ENCODE data around the gene MYO15A. TPM values are rescaled to one million over a fixed set of nuclear protein-coding genes. Genes with fewer than 3 reads are reported as not detected.

Gene MYO15A
- total RNA-seq, 2 experiments from 2014 or later: 0.76 to 1.1 TPM

DNA sequence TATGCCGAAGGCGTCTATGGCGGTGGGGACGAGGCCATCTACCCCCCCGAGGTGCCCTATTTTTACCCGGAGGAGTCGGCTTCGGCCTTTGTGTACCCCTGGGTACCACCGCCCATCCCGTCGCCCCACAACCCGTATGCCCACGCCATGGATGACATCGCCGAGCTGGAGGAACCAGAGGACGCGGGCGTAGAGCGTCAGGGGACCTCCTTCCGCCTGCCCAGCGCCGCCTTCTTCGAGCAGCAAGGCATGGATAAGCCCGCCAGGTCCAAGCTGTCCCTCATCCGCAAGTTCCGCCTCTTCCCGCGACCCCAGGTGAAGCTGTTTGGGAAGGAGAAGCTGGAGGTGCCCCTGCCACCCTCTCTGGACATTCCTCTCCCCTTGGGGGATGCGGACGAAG, 11.4 kb downstream of the MYO15A start:
- intact Hi-C loops (cut with micrococcal nuclease): no loop called here
- TF ChIP-seq, protein P1, sequence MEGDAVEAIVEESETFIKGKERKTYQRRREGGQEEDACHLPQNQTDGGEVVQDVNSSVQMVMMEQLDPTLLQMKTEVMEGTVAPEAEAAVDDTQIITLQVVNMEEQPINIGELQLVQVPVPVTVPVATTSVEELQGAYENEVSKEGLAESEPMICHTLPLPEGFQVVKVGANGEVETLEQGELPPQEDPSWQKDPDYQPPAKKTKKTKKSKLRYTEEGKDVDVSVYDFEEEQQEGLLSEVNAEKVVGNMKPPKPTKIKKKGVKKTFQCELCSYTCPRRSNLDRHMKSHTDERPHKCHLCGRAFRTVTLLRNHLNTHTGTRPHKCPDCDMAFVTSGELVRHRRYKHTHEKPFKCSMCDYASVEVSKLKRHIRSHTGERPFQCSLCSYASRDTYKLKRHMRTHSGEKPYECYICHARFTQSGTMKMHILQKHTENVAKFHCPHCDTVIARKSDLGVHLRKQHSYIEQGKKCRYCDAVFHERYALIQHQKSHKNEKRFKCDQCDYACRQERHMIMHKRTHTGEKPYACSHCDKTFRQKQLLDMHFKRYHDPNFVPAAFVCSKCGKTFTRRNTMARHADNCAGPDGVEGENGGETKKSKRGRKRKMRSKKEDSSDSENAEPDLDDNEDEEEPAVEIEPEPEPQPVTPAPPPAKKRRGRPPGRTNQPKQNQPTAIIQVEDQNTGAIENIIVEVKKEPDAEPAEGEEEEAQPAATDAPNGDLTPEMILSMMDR (IDR thresholded peaks at IDR 0.05): no peak
- Mint-ChIP-seq H3K9me3 (peaks cover 3% of the 10 kb centered on the region), H3K27ac (no peak overlapping the region), H3K4me1 (ENCODE audit: low read depth) (no peaks in the 10 kb centered on the region), H3K27me3 (no peaks in the 10 kb centered on the region), H3K36me3 (ENCODE audit: low read depth) (no peaks in the 10 kb centered on the region), H3K4me3 (no peak overlapping the region)
- DNase-seq: no peak
- POLR2A ChIA-PET: no interaction called here
- CTCF ChIA-PET: no interaction called here
- no peak for ATAC-seq

DNA sequence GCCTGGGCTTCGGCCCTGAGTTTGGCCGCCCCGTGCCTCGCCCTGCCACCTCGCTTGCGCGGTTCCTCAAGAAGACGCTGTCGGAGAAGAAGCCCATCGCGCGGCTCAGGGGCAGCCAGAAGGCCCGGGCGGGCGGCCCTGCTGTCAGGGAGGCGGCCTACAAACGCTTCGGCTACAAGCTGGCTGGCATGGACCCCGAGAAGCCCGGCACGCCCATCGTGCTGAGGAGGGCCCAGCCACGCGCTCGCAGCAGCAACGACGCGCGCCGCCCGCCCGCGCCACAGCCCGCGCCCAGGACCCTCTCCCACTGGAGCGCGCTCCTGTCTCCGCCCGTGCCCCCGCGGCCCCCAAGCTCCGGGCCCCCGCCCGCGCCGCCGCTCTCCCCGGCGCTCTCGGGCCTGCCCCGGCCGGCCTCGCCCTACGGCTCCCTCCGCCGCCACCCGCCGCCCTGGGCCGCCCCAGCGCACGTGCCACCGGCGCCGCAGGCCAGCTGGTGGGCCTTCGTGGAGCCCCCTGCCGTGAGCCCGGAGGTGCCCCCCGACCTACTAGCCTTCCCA, 12.0 kb downstream of the MYO15A start:
- H3K36me3 Mint-ChIP-seq (ENCODE audit: low read depth): no peaks in the 10 kb centered on the region

DNA sequence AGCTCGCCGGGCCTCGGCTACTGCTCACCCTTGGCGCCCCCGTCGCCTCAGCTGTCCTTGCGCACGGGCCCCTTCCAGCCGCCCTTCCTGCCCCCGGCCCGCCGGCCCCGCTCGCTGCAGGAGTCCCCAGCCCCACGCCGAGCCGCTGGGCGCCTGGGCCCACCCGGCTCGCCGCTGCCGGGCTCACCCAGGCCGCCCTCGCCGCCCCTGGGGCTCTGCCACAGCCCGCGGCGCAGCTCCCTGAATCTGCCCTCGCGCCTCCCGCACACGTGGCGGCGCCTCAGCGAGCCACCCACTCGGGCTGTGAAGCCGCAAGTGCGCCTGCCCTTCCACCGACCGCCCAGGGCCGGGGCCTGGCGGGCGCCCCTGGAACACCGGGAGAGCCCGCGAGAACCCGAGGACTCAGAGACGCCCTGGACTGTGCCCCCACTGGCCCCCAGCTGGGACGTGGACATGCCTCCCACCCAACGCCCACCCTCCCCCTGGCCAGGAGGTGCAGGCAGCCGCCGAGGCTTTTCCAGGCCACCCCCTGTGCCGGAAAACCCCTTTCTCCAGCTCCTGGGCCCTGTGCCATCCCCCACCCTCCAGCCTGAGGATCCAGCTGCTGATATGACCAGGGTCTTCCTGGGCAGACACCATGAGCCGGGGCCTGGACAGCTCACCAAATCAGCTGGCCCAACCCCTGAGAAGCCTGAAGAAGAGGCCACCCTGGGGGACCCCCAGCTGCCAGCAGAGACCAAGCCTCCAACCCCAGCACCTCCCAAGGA, 12.8 kb downstream of the MYO15A start:
- POLR2A ChIA-PET: no interaction called here
- peaks cover 3% of the 10 kb centered on the region for H3K9me3 Mint-ChIP-seq

More for the DNA sequence above, 12.0 kb downstream of the MYO15A start:
- intact Hi-C loops (cut with micrococcal nuclease): no loop called here
- H3K9me3 Mint-ChIP-seq: peaks cover 3% of the 10 kb centered on the region
- no peaks in the 10 kb centered on the region for H3K27me3 Mint-ChIP-seq
- DNase-seq: no peak
- no peak for ATAC-seq
- H3K4me1 Mint-ChIP-seq (ENCODE audit: low read depth): no peaks in the 10 kb centered on the region
- no peak overlapping the region for H3K4me3 Mint-ChIP-seq
- no peak overlapping the region for H3K27ac Mint-ChIP-seq
- POLR2A ChIA-PET: no interaction called here
- CTCF ChIA-PET: no interaction called here
- TF ChIP-seq, protein P1 (IDR thresholded peaks at IDR 0.05): no peak

DNA sequence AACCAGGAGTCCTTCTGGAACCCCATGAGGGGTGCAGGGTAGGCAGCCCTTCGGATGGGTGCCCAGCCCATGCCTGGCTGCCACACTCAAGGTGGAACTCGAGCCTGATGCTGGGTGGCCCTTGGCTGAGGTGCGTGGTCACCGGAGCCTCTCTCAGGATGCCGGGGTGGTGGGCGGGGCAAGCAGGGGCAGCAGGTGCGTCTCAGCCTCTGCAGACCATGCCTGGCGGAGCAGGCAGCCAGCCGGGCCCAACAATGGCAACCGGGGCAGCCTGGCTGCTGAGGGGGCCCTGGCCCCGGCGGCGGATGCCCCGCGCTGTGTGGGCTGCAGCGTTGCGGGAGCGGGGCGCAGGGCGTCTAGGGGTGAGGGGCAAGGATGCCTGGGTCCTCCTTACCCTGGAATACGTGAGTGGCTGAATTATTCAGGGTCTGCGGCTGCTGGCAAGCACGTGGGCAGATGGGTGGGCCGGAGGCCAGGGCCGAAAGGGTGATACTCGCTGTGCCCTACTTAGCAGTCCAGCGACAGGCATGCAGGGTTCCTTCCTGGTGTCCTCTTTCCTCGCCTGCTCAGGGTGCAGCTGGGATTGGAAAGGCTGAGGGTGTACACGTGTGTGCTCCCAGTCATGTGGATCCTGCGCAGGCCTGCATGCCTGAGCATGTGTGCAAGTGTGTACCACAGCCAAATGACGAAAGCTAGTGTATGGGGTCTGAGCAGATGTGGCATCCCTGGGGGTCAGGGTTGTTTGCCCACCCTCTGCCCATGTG, 14.6 kb downstream of the MYO15A start:
- H3K9me3 Mint-ChIP-seq: peaks cover 3% of the 10 kb centered on the region
- ChIA-PET POLR2A (no interaction called here), CTCF (no interaction called here)
- no peaks in the 10 kb centered on the region for H3K4me1 Mint-ChIP-seq (ENCODE audit: low read depth)
- DNase-seq: no peak
- no peak overlapping the region for H3K4me3 Mint-ChIP-seq
- TF ChIP-seq, protein P1 (IDR thresholded peaks at IDR 0.05): no peak
- ATAC-seq: no peak
- intact Hi-C loops (cut with micrococcal nuclease): no loop called here
- H3K36me3 Mint-ChIP-seq (ENCODE audit: low read depth): no peaks in the 10 kb centered on the region
- H3K27me3 Mint-ChIP-seq: no peaks in the 10 kb centered on the region
- no peak overlapping the region for H3K27ac Mint-ChIP-seq

More for the DNA sequence above, 12.8 kb downstream of the MYO15A start:
- H3K27ac Mint-ChIP-seq: no peak overlapping the region
- H3K36me3 Mint-ChIP-seq (ENCODE audit: low read depth): no peaks in the 10 kb centered on the region
- no peaks in the 10 kb centered on the region for H3K27me3 Mint-ChIP-seq
- no peaks in the 10 kb centered on the region for H3K4me1 Mint-ChIP-seq (ENCODE audit: low read depth)
- CTCF ChIA-PET: no interaction called here
- TF ChIP-seq, protein P1 (IDR thresholded peaks at IDR 0.05): no peak
- ATAC-seq (no peak), DNase-seq (no peak)
- H3K4me3 Mint-ChIP-seq: no peak overlapping the region
- intact Hi-C loops (cut with micrococcal nuclease): no loop called here
